MCF 10A (cell line): ENCODE data around the gene ARSI. TPM values are rescaled to one million over a fixed set of nuclear protein-coding genes. Genes with fewer than 3 reads are reported as not detected.

Source experiments
- BruUV-seq: library from RNA; stranded (reverse); fragments of 400-500 nt; replicated peaks from 2 replicates; lab custom pipeline; 2021; lab: Mats Ljungman, UMichigan
- CTCF ChIA-PET: fragments of 300-600 bp; sonication (Branson Sonifier 250); formaldehyde crosslinking; extraction: SDS; loops from one replicate; lab custom pipeline; 2021; ENCODE audit warnings: antibody characterized with exemption, inconsistent platforms; lab: Yijun Ruan, JAX
- POLR2A ChIA-PET: fragments of 300-600, 350-650 bp; sonication (Branson Sonifier 250); formaldehyde crosslinking; extraction: SDS; loops from one replicate; lab custom pipeline; 2020; ENCODE audit warnings: antibody characterized with exemption, inconsistent platforms; lab: Yijun Ruan, JAX
- DNase-seq: peaks from one replicate; pipeline ENCODE4 v3.0.0-alpha.2; 2018; ENCODE audit not compliant: unreplicated experiment
- H3K27ac Mint-ChIP-seq: one replicate; pipeline ENCODE4 v1.8.0; 2022; ENCODE audit warnings: mild to moderate bottlenecking, low read depth, mixed read lengths; ENCODE audit not compliant: unreplicated experiment
- H3K27me3 Mint-ChIP-seq: one replicate; pipeline ENCODE4 v1.8.0; 2022; ENCODE audit warnings: mixed read lengths; ENCODE audit not compliant: insufficient read depth, unreplicated experiment
- H3K36me3 Mint-ChIP-seq: one replicate; pipeline ENCODE4 v1.8.0; 2022; ENCODE audit warnings: mild to moderate bottlenecking, moderate library complexity, mixed read lengths; ENCODE audit not compliant: insufficient read depth, unreplicated experiment
- H3K4me1 Mint-ChIP-seq: one replicate; pipeline ENCODE4 v1.8.0; 2022; ENCODE audit warnings: mixed read lengths; ENCODE audit not compliant: insufficient read depth, unreplicated experiment
- H3K4me3 Mint-ChIP-seq: one replicate; pipeline ENCODE4 v1.8.0; 2022; ENCODE audit warnings: mild to moderate bottlenecking, moderate library complexity, mixed read lengths; ENCODE audit not compliant: unreplicated experiment
- H3K9me3 Mint-ChIP-seq: one replicate; pipeline ENCODE4 v1.8.0; 2022; ENCODE audit warnings: mixed read lengths; ENCODE audit not compliant: unreplicated experiment
- intact Hi-C: fragments of 100-400 bp; cut with micrococcal nuclease; formaldehyde crosslinking; loops from 2 replicates; pipeline ENCODE4 v1.14.1; 2022
- total RNA-seq: library from RNA; stranded (reverse); gene quantifications from 2 replicates; pipeline ENCODE4 v1.2.3, GENCODE V29; 2022
- TF ChIP-seq, protein P1 (sequence below): fragments of 200-600 bp; IDR thresholded peaks from one replicate; pipeline ENCODE4 v1.8.0; 2022; ENCODE audit warnings: antibody characterized with exemption, mild to moderate bottlenecking; ENCODE audit not compliant: unreplicated experiment

ARSI gene
- total RNA-seq, 1 experiment from 2014 or later: 0.19 TPM

DNA sequence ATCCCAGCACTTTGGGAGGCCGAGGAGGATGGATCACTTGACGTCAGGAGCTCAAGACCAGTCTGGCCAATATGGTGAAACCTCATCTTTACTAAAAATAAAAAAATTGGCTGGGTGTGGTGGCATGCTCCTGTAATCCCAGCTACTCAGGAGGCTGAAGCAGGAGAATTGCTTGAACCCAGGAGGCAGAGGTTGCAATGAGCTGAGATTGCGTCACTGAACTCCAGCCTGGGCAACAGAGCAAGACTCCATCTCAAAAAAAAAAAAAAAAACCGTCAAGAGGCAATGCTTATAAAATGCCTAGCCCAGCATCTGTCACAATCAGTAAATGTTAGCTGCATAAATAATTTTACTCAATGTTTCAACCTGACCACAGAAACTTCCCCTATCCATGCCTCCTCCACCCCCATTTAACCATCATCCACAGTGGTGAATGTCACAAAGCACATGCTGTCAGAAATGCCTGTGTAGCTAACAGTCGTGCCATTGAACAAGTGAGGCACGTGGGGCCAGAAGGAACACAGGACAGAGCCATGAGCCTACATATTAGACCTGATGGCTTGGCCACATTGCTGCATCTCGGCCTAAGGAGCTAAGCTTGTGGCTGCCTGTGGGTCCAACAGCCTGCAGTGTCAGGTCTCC lies 38.0 kb upstream of the ARSI start:
- TF ChIP-seq, protein P1, sequence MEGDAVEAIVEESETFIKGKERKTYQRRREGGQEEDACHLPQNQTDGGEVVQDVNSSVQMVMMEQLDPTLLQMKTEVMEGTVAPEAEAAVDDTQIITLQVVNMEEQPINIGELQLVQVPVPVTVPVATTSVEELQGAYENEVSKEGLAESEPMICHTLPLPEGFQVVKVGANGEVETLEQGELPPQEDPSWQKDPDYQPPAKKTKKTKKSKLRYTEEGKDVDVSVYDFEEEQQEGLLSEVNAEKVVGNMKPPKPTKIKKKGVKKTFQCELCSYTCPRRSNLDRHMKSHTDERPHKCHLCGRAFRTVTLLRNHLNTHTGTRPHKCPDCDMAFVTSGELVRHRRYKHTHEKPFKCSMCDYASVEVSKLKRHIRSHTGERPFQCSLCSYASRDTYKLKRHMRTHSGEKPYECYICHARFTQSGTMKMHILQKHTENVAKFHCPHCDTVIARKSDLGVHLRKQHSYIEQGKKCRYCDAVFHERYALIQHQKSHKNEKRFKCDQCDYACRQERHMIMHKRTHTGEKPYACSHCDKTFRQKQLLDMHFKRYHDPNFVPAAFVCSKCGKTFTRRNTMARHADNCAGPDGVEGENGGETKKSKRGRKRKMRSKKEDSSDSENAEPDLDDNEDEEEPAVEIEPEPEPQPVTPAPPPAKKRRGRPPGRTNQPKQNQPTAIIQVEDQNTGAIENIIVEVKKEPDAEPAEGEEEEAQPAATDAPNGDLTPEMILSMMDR: no peak
- ChIA-PET POLR2A (interaction anchor here (0.6 kb wide), 1 partner anchor 10 kb away, joined by 3 read pairs; no protein-coding TSS in a partner anchor), CTCF (interaction anchor here (0.6 to 5.6 kb wide), 6 partner anchors 10 to 120 kb away, joined by 3 to 52 read pairs (median 4); no protein-coding TSS in a partner anchor)
- Mint-ChIP-seq H3K9me3 (no peaks in the 10 kb centered on the region), H3K4me1 (no peaks in the 10 kb centered on the region), H3K36me3 (peaks cover 6% of the 10 kb centered on the region), H3K4me3 (no peak overlapping the region), H3K27ac (no peak overlapping the region), H3K27me3 (no peaks in the 10 kb centered on the region)
- intact Hi-C loops: no loop called here
- DNase-seq: no peak
- BruUV-seq: no TSS peak

DNA sequence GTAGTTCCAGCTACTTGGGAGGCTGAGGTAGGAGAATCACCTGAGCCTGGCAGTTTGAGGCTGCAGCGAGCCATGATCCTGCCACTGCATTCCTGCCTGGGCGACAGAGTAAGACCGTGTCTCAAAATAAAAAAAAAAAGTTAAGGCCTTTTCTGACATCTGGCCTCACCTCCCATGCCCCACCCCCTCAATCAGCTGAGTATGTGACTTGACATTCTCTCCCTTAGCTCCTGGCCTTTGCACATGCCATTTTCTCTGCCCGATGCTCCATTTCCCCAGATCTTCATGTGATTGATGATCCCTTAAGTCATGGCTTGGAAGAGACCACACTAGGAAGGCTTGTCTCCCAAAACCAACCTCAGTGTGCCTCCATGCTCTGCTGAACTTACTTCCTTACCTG lies 37.1 kb upstream of the ARSI start:
- Mint-ChIP-seq H3K9me3 (no peaks in the 10 kb centered on the region), H3K27me3 (no peaks in the 10 kb centered on the region), H3K36me3 (peaks cover 6% of the 10 kb centered on the region), H3K27ac (no peak overlapping the region), H3K4me3 (no peak overlapping the region), H3K4me1 (no peaks in the 10 kb centered on the region)
- POLR2A ChIA-PET: interaction anchor here (0.6 kb wide), 1 partner anchor 11 kb away, joined by 3 read pairs; no protein-coding TSS in a partner anchor
- no peak for DNase-seq
- BruUV-seq: no TSS peak
- CTCF ChIA-PET: interaction anchor here (0.6 to 5.6 kb wide), 3 partner anchors 10 to 120 kb away, joined by 3 to 52 read pairs (median 4); no protein-coding TSS in a partner anchor
- TF ChIP-seq, protein P1: no peak
- intact Hi-C loops: no loop called here

DNA sequence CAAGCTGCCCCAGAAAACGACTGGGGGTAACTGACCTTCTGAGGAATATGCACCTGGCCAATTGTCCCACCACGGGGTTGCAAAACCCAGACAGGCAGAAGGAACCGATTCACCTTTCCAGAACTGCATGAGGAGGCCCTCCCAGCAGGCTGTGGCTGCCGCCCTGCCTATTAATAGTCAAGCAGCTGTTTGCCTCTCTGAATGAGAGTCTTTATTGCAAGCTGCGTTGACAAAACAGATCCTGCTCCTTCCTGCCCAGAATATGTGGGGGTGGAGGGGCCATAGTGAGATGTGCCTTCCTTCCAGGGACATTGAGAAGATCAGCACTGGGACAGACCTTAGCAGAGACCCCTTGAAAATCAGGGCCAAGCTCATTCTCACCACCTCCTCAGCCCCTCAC lies 36.5 kb upstream of the ARSI start:
- Mint-ChIP-seq H3K27me3 (no peaks in the 10 kb centered on the region), H3K27ac (no peak overlapping the region), H3K4me3 (no peak overlapping the region), H3K9me3 (no peaks in the 10 kb centered on the region), H3K36me3 (peaks cover 6% of the 10 kb centered on the region), H3K4me1 (no peaks in the 10 kb centered on the region)
- CTCF ChIA-PET: interaction anchor here (1.0 to 5.6 kb wide), 3 partner anchors 11 to 94 kb away, joined by 3 to 52 read pairs (median 4); no protein-coding TSS in a partner anchor
- no peak for DNase-seq
- no TSS peak for BruUV-seq
- TF ChIP-seq, protein P1: no peak
- intact Hi-C loops: no loop called here
- POLR2A ChIA-PET: no interaction called here

DNA sequence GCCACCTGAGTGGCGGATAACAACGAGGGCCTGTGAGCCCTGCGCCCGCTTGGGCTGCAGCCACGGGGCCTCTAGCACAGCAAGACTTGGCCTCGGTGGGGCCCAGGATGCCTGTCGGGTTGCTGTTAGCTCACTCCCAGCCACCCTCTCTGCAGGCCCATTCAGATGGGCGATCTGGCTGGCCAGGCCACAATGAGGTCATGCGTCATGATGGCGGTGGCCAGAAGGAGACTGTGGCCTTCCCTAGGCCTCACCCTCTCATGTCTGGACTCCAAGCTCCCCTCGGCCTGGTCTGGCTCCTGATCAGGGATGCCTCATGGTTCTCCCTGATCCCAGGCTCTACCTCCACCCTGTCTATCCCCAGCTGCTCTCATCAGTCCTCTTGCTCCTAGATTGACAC lies 35.8 kb upstream of the ARSI start:
- H3K27me3 Mint-ChIP-seq: no peaks in the 10 kb centered on the region
- H3K4me1 Mint-ChIP-seq: no peaks in the 10 kb centered on the region
- no peak overlapping the region for H3K27ac Mint-ChIP-seq
- H3K36me3 Mint-ChIP-seq: peaks cover 6% of the 10 kb centered on the region
- ChIA-PET POLR2A (no interaction called here), CTCF (interaction anchor here (1.0 to 5.6 kb wide), 2 partner anchors 12 to 95 kb away, joined by 3 to 52 read pairs; no protein-coding TSS in a partner anchor)
- no TSS peak for BruUV-seq
- H3K4me3 Mint-ChIP-seq: no peak overlapping the region
- TF ChIP-seq, protein P1: no peak
- no peak for DNase-seq
- H3K9me3 Mint-ChIP-seq: no peaks in the 10 kb centered on the region
- intact Hi-C loops: no loop called here
